B cell (primary cell): ENCODE data around the gene MOAP1. TPM values are rescaled to one million over a fixed set of nuclear protein-coding genes. Genes with fewer than 3 reads are reported as not detected.

Experiments used
- ATAC-seq: fragments of 200-7000 bp; cut with Tn5 transposase; one replicate; pipeline ENCODE4 v1.10.0; 2021; ENCODE audit warnings: low read depth, mild to moderate bottlenecking, moderate number of reproducible peaks, moderate library complexity
- CTCF ChIA-PET: fragments of 350-600 bp; sonication (Branson Sonifier 250); formaldehyde crosslinking; loops from one replicate; lab custom pipeline; 2021; ENCODE audit warnings: antibody characterized with exemption, inconsistent platforms; lab: Charles Lee
- POLR2A ChIA-PET: fragments of 350-600 bp; sonication (Branson Sonifier 250); formaldehyde crosslinking; loops from one replicate; lab custom pipeline; 2021; ENCODE audit warnings: antibody characterized with exemption; lab: Charles Lee
- DNase-seq: peaks from one replicate; pipeline ENCODE4 v3.0.0; 2013
- H2AFZ ChIP-seq: 2 replicates; pipeline ENCODE4 v1.6.1; 2012; ENCODE audit warnings: mild to moderate bottlenecking, low read depth, low read length; ENCODE audit not compliant: insufficient read depth, poor library complexity, severe bottlenecking
- H3K27ac ChIP-seq, 2 donors: 1 replicate in 1 of 2; 2 replicates in 1 of 2; pipeline ENCODE4 v1.5.1; 2012 to 2013; ENCODE audit warnings: low read length in 2 of 2, mild to moderate bottlenecking in 2 of 2, moderate library complexity in 1 of 2
- H3K27me3 ChIP-seq, 4 experiments: fragments of 200-600 bp in 1 of 4; sonication (generic) in 1 of 4; replicated peaks in 1 of 4; 1 replicate in 2 of 4; 2 replicates in 2 of 4; pipeline versions ENCODE4 v1.6.1 to v1.7.0; 2013 to 2016; ENCODE audit warnings: low read length in 3 of 4, mild to moderate bottlenecking in 2 of 4, mixed read lengths in 1 of 4, moderate library complexity in 1 of 4; ENCODE audit not compliant: insufficient read depth in 4 of 4, control insufficient read depth in 3 of 4; ENCODE audit errors: control extremely low read depth in 1 of 4
- H3K36me3 ChIP-seq, 2 experiments: replicated peaks in 1 of 2; 1 replicate in 1 of 2; 2 replicates in 1 of 2; pipeline versions ENCODE4 v1.6.1 to v1.7.1; 2013; ENCODE audit warnings: low read length in 1 of 2; ENCODE audit not compliant: insufficient read depth in 2 of 2, control insufficient read depth in 1 of 2; ENCODE audit errors: control extremely low read depth in 1 of 2, extremely low read depth in 1 of 2
- H3K4me1 ChIP-seq, 2 donors: fragments of 200-600 bp in 1 of 2; sonication (generic) in 1 of 2; 1 replicate in 1 of 2; 2 replicates in 1 of 2; pipeline versions ENCODE4 v1.5.1 to v1.6.1; 2013 to 2017; ENCODE audit warnings: low read length in 2 of 2; ENCODE audit not compliant: control insufficient read depth in 2 of 2, insufficient read depth in 2 of 2
- H3K4me2 ChIP-seq: replicated peaks from 2 replicates; pipeline ENCODE3; 2012; ENCODE audit warnings: mild to moderate bottlenecking, low read depth, low read length; ENCODE audit not compliant: poor library complexity, severe bottlenecking
- H3K4me3 ChIP-seq, 5 experiments: fragments of 200-600 bp in 1 of 5; sonication (generic) in 1 of 5; 1 replicate in 3 of 5; 2 replicates in 2 of 5; pipeline versions ENCODE4 v1.5.1 to v1.7.0; 2011 to 2016; ENCODE audit warnings: low read length in 4 of 5, mild to moderate bottlenecking in 4 of 5, low read depth in 2 of 5, control low read depth in 1 of 5, moderate library complexity in 1 of 5; ENCODE audit not compliant: insufficient read depth in 1 of 5; ENCODE audit errors: control extremely low read depth in 1 of 5, extremely low read depth in 1 of 5
- H3K79me2 ChIP-seq: fragments of 200-600 bp; sonication (generic); one replicate; pipeline ENCODE4 v1.6.0; 2016; ENCODE audit warnings: low read length; ENCODE audit not compliant: control insufficient read depth, insufficient read depth
- H3K9ac ChIP-seq: fragments of 200-600 bp; sonication (generic); 2 replicates; pipeline ENCODE4 v1.6.1; 2017; ENCODE audit warnings: mild to moderate bottlenecking, low read length, moderate library complexity
- H3K9me3 ChIP-seq, 3 donors: one replicate each; pipeline versions ENCODE4 v1.6.1 to v1.7.1; 2013; ENCODE audit warnings: low read length in 2 of 3; ENCODE audit not compliant: control insufficient read depth in 2 of 3, insufficient read depth in 1 of 3; ENCODE audit errors: control extremely low read depth in 1 of 3
- H4K20me1 ChIP-seq: 2 replicates; pipeline ENCODE4 v1.6.0; 2012; ENCODE audit warnings: mild to moderate bottlenecking, low read length; ENCODE audit not compliant: insufficient read depth, control insufficient read depth, poor library complexity, severe bottlenecking
- H3K27ac Mint-ChIP-seq: one replicate; pipeline ENCODE4 v1.8.0; 2021; ENCODE audit warnings: mixed read lengths
- H3K27me3 Mint-ChIP-seq: one replicate; pipeline ENCODE4 v1.8.0; 2021; ENCODE audit warnings: mixed read lengths
- H3K4me1 Mint-ChIP-seq: one replicate; pipeline ENCODE4 v1.8.0; 2021; ENCODE audit warnings: mixed read lengths
- H3K4me3 Mint-ChIP-seq: one replicate; pipeline ENCODE4 v1.8.0; 2021; ENCODE audit warnings: mixed read lengths
- H3K9me3 Mint-ChIP-seq: one replicate; pipeline ENCODE4 v1.8.0; 2022; ENCODE audit warnings: mixed read lengths; ENCODE audit not compliant: insufficient read depth
- CTCF ChIP-seq: fragments of 200-600 bp; IDR thresholded peaks from one replicate; pipeline ENCODE4 v1.8.0; 2022; ENCODE audit warnings: antibody characterized with exemption, mild to moderate bottlenecking
- EZH2 ChIP-seq: IDR thresholded peaks from 2 replicates; pipeline ENCODE4 v1.6.1; 2012; ENCODE audit warnings: borderline replicate concordance, low read depth, mild to moderate bottlenecking, moderate library complexity, low read length; ENCODE audit not compliant: insufficient read depth, poor library complexity, severe bottlenecking
- WGBS: methylation state at CpG from one replicate; pipeline ENCODE4 v1.1.5; 2013; ENCODE audit warnings: missing lambda C conversion rate; ENCODE audit not compliant: insufficient coverage; 5-methylcytosine and 5-hydroxymethylcytosine counted together
- intact Hi-C: fragments of 100-400 bp; cut with micrococcal nuclease; formaldehyde crosslinking; loops from one replicate; pipeline ENCODE4 v1.10.0; 2022
- polyA plus RNA-seq: library from polyadenylated mRNA; depleted of rRNA; stranded (reverse); fragments of >200 nt; gene quantifications from 2 replicates; pipeline ENCODE4 v1.2.3, GENCODE V29; 2012
- total RNA-seq, 2 donors: library from RNA; stranded (reverse); fragments of 120-200 nt in 1 of 2; gene quantifications; 1 replicate in 1 of 2; 2 replicates in 1 of 2; pipeline versions ENCODE4 v1.2.3 to v1.2.4, GENCODE V29; 2013 to 2022

MOAP1 gene
- total and polyA plus RNA-seq, 2 donors (not counting 1 experiment from before 2014, with no cell fraction given) = 30.8 to 74.9 TPM

- ChIA-PET POLR2A (no interaction called here), CTCF (interaction anchor here (1.0 to 1.1 kb wide), 2 partner anchors 306 to 309 kb away, joined by 3 to 4 read pairs; no protein-coding TSS in a partner anchor)
- H3K27ac Mint-ChIP-seq = no peak overlapping the region
- ATAC-seq (no peak), DNase-seq (no peak)
- peaks cover 8% of the 10 kb centered on the region for H3K27me3 Mint-ChIP-seq
- no peaks in the 10 kb centered on the region for H4K20me1 ChIP-seq
- no peaks in the 10 kb centered on the region for H3K79me2 ChIP-seq
- H3K4me2 ChIP-seq = no peak overlapping the region
- H3K9me3 ChIP-seq = peaks cover 0 to 4% (median 0%) of the 10 kb centered on the region in 3 donors
- H3K27ac ChIP-seq = no peak overlapping the region
- over 99% methylated on average over 16 of the region's 16 CpGs for WGBS
- peaks cover 12% of the 10 kb centered on the region for H3K4me1 Mint-ChIP-seq
- H2AFZ ChIP-seq = no peak overlapping the region
- intact Hi-C loops = no loop called here
- H3K9ac ChIP-seq = no peak overlapping the region
- peak overlapping the region; percentile 57 for H3K4me3 Mint-ChIP-seq
- TF ChIP-seq CTCF (no peak), EZH2 (no peak)
- peaks cover 0 to 11% (median 0%) of the 10 kb centered on the region in 4 experiments for H3K27me3 ChIP-seq
- peaks cover 4% of the 10 kb centered on the region in 2 donors for H3K4me1 ChIP-seq
- no peak overlapping the region for H3K4me3 ChIP-seq
- H3K9me3 Mint-ChIP-seq = no peaks in the 10 kb centered on the region
- peaks cover 15 to 33% of the 10 kb centered on the region in 2 experiments for H3K36me3 ChIP-seq
These were observed 45.8 kb upstream of the MOAP1 start for GRCh38 chr14:93230539-93230938.

DNA sequence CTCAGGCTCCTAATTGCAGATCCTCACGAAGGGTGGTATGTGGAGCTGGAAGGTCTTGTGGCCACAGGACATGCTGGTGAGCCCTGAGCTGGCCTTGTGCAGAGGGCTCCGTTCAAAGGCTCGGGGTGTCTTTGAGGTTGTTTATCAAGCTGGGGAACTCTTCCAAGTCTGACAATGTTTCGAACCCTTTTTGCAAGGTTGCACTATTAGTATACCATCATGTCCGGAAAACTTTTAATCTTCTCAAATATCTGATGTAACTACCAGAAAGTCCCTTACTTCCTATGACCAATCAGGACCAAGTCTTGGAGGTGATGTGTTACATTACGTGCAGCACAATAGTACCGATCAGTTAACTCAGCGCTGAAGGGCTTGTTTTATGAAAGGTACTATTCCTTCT, 43.9 kb upstream of the MOAP1 start:
- ChIA-PET CTCF (no interaction called here), POLR2A (no interaction called here)
- H3K4me1 ChIP-seq = peaks cover 4% of the 10 kb centered on the region in 2 donors
- 97% methylated on average over 3 of the region's 8 CpGs for WGBS
- H3K4me2 ChIP-seq = no peak overlapping the region
- H3K9me3 ChIP-seq = peaks cover 0 to 4% (median 0%) of the 10 kb centered on the region in 3 donors
- peaks cover 15 to 50% of the 10 kb centered on the region in 2 experiments for H3K36me3 ChIP-seq
- no peaks in the 10 kb centered on the region for H3K79me2 ChIP-seq
- H4K20me1 ChIP-seq = no peaks in the 10 kb centered on the region
- ATAC-seq = no peak
- Mint-ChIP-seq H3K4me3 (no peak overlapping the region), H3K4me1 (peaks cover 12% of the 10 kb centered on the region), H3K27ac (no peak overlapping the region), H3K27me3 (peaks cover 8% of the 10 kb centered on the region), H3K9me3 (no peaks in the 10 kb centered on the region)
- DNase-seq = no peak
- H3K4me3 ChIP-seq = no peak overlapping the region
- no peak overlapping the region for H3K27ac ChIP-seq
- intact Hi-C loops = no loop called here
- H3K27me3 ChIP-seq = peaks cover 0 to 11% (median 0%) of the 10 kb centered on the region in 4 experiments
- H2AFZ ChIP-seq = no peak overlapping the region
- no peak overlapping the region for H3K9ac ChIP-seq
- TF ChIP-seq CTCF = no peak
- no peak for TF ChIP-seq EZH2
